ENCODE results near the gene NTM. TPM values are rescaled to one million over a fixed set of nuclear protein-coding genes. Genes with fewer than 3 reads are reported as not detected.

NTM gene
- total and polyA plus RNA-seq, 2 of the 8 experiments (the other 6 are each of a cell fraction or from before 2014, with no cell fraction given), result 13.4 to 20.0 TPM

DNA sequence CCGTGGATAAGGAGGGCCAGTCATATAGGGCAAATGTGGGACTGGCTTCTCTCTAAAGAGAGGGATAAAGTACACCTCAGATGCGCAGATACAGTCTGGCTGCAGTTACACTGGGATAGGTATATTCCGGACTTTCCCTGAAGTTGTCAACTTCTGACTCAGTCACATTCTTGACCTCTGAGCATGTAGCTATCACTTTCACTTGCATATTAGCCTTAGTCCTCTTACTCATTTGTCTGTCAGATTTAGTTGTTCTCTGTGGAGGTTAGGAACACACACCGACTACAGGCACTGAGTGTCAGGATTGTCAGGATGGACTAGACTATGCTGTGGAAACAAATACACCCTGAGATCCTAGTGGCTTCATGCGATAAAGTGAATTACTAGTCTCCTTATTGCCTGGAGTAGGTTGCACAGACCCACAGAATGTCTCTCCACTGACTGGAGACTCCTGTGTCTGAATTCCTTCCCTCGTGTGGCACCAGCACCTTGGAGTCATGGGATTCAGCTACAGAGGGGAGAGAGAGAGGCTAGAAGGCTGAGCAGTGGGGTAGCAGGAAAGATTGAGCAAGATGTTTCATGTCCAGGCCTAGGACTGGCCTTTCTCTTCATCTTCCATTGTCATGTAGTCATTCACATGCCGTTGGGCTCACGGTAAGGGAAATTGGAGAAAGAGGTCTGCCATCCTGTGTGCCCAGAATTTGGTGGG lies 654.3 kb downstream of the NTM start:
- no peak overlapping the region for H3K18ac ChIP-seq (ENCODE audit: extremely low read depth, low read length)
- no peak overlapping the region for H3K9ac ChIP-seq (replicated peaks in 1 of 4; ENCODE audit: extremely low read depth in 1 of 4, low read depth in 3 of 4, low read length in 3 of 4)
- no peaks in the 10 kb centered on the region for H3K36me3 ChIP-seq (ENCODE audit: control insufficient read depth in 2 of 4, insufficient read depth in 4 of 4, low read length in 3 of 4)
- no peak overlapping the region for H4K5ac ChIP-seq (ENCODE audit: insufficient read length, low read depth, low read length)
- WGBS, 2 experiments (ENCODE audit: extremely low coverage in 1 of 2, insufficient coverage in 1 of 2, insufficient read length in 1 of 2, insufficient replicate concordance in 2 of 2, low coverage in 1 of 2, low lambda C conversion rate in 2 of 2, missing lambda C conversion rate in 1 of 2), result 88% methylated on average over 8 of the region's 8 CpGs; no CpG with 5 or more reads in 1 of the 2 experiments
- H4K8ac ChIP-seq (ENCODE audit: extremely low read depth, insufficient read depth, low read length), result no peak overlapping the region
- POLR2A ChIA-PET (ENCODE audit: partially characterized antibody), result interaction anchor here (0.5 kb wide), 1 partner anchor 328 kb away, joined by 3 read pairs; no protein-coding TSS in a partner anchor
- H3K4me2 ChIP-seq (ENCODE audit: insufficient read depth in 1 of 2, low read depth in 2 of 2, low read length in 2 of 2), result no peak overlapping the region
- DNase-seq (ENCODE audit: low read depth in 1 of 2, low spot score in 2 of 2) (no peak), FAIRE-seq (no peak)
- H2BK5ac ChIP-seq (ENCODE audit: low read depth, low read length), result no peak overlapping the region
- no peaks in the 10 kb centered on the region for H3K27me3 ChIP-seq (replicated peaks in 1 of 4; ENCODE audit: control insufficient read depth in 3 of 4, extremely low read depth in 1 of 4, insufficient read depth in 3 of 4, low read length in 3 of 4)
- H2BK15ac ChIP-seq (ENCODE audit: low read length), result no peak overlapping the region
- no peak overlapping the region for H3K14ac ChIP-seq (ENCODE audit: insufficient read length)
- no peak overlapping the region for H3K4ac ChIP-seq (replicated peaks; ENCODE audit: insufficient read length, low read depth, low read length)
- H3K56ac ChIP-seq (replicated peaks; ENCODE audit: insufficient read length, low read depth, low read length), result no peak overlapping the region
- H2AFZ ChIP-seq (ENCODE audit: low read length), result no peak overlapping the region
- no peak overlapping the region; the same call in 1 of the 2 replicates for H2BK12ac ChIP-seq (ENCODE audit: low read depth, low read length)
- CTCF ChIA-PET (ENCODE audit: partially characterized antibody), result interaction anchor here (1.3 to 1.5 kb wide), 3 partner anchors 12 to 101 kb away, joined by 3 to 4 read pairs (median 3); no protein-coding TSS in a partner anchor
- no peaks in the 10 kb centered on the region for H4K20me1 ChIP-seq (replicated peaks in 1 of 2; ENCODE audit: control insufficient read depth in 1 of 2, insufficient read depth in 2 of 2, low read length in 2 of 2)
- H3K4me1 ChIP-seq (replicated peaks in 1 of 4; ENCODE audit: control insufficient read depth in 3 of 4, insufficient read depth in 4 of 4, low read length in 3 of 4), result peaks cover 2 to 8% (median 4%) of the 10 kb centered on the region in 4 experiments; a peak in 4 of 7 replicates
- H3K79me1 ChIP-seq (ENCODE audit: low read depth, low read length), result no peaks in the 10 kb centered on the region; the same call in 1 of the 2 replicates
- TF ChIP-seq NANOG (IDR thresholded peaks at IDR 0.05; ENCODE audit: insufficient read depth, low read depth, low read length, poor library complexity, severe bottlenecking) (no peak), SIRT6 (IDR thresholded peaks at IDR 0.05; ENCODE audit: low read length) (no peak), CHD2 (IDR thresholded peaks at IDR 0.05; ENCODE audit: low read length) (no peak), CREB1 (IDR thresholded peaks at IDR 0.05) (no peak), CEBPB (IDR thresholded peaks at IDR 0.05; ENCODE audit: low read depth, low read length) (no peak), CTBP2 (IDR thresholded peaks at IDR 0.05; ENCODE audit: borderline replicate concordance, insufficient read depth, insufficient read length, low read length) (no peak), MAFK (IDR thresholded peaks at IDR 0.05; ENCODE audit: low read depth, low read length) (no peak)
- H3K4me3 ChIP-seq (ENCODE audit: extremely low read depth in 1 of 4, insufficient read depth in 2 of 4, low read depth in 3 of 4, low read length in 4 of 4), result no peak overlapping the region
- no peak overlapping the region for H2AK5ac ChIP-seq (ENCODE audit: low read depth, low read length)
- no peak overlapping the region for H4K91ac ChIP-seq (replicated peaks; ENCODE audit: insufficient read length, low read length)
- no peak overlapping the region for H3K23ac ChIP-seq (ENCODE audit: insufficient read length)
- no peaks in the 10 kb centered on the region for H3K79me2 ChIP-seq (ENCODE audit: control insufficient read depth in 1 of 2, insufficient read depth in 2 of 2, low read length in 2 of 2)
- no peak overlapping the region for H2BK20ac ChIP-seq (ENCODE audit: low read length)
- no peaks in the 10 kb centered on the region for H3K23me2 ChIP-seq (ENCODE audit: low read depth, low read length)
- no peak overlapping the region for H2BK120ac ChIP-seq (replicated peaks; ENCODE audit: low read depth, low read length)
- no peak overlapping the region for H3K27ac ChIP-seq (ENCODE audit: low read depth, low read length)
- H3K9me3 ChIP-seq (ENCODE audit: insufficient read depth in 2 of 2, low read depth in 1 of 2, low read length in 1 of 2), result peaks cover 0 to 2% of the 10 kb centered on the region in 2 experiments; a peak in 1 of 4 replicates
